Superior temporal gyrus (tissue), 1 donor: ENCODE results near the gene NDUFB1.

ENCODE experiments used
- DNase-seq: peaks from one replicate; pipeline ENCODE4 v3.0.0-alpha.2; 2016; ENCODE audit errors: extremely low spot score

NDUFB1 gene

DNA sequence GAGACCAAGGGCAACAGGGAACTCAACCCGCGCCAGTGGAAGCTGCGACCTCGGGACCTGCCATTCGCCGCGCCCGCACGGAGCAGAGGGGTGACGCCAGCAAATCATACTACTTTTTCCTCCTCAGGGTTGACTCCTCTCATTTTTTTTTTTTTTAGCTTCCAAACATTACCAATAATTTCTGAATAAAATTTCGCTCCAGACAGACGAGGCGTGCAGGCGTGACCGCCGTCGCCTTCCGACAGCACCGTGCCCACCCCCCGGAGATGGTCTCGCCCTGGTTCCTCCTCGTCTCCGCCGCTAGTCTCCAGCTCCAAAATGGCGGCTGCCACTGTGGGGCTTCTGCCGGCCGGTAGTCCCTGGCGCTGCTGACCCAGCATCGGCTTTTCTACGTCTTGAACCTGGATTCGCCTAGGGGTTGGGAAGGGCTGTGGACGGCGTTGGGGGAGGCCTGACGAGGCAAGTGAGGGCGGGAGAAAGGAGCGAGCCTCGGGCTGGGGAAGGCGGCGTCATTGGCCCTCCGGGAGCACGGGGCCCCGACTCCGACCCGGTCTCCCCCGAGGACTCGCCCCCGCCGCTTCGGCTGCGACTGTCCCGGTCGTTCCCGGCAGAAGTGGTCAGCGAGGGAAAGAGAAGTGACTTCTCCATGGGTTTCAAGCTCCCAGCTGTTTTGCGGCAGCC, at the start of gene NDUFB1, which contains the start of gene CPSF2:
NDUFB1 (minus strand) TSS at position 37 of the 681 bp plus-strand sequence. CDS start 4,069 bp downstream, outside the sequence.
CPSF2 (plus strand) TSS at position 300 of the 681 bp plus-strand sequence. CDS start 9,016 bp downstream, outside the sequence.
- DNase-seq: peak; percentile 92

- no peak for DNase-seq
Observed at GRCh38 chr14:92164958-92165357, 43.5 kb upstream of the NDUFB1 start.

DNA sequence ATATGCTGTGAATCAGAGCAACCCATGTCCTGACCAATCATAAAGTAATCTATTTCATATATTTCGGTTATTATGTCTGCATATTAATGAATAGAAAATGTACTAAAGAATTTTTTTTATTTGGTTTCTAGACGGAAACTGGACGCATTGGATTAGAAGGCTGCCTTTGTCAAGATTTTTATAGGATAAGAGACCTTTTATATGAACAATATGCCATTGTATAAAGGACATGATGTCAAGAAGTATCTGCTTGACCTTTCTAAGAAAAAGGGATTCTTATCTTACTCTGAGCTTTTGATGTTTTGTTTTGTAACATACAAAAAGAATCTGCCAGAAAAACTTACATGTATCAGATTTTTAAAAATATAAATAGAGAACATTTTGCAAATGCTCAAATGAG, 40.0 kb upstream of the NDUFB1 start:
- DNase-seq: no peak

- DNase-seq: no peak
Observed at GRCh38 chr14:92160619-92161018, 39.1 kb upstream of the NDUFB1 start.

DNA sequence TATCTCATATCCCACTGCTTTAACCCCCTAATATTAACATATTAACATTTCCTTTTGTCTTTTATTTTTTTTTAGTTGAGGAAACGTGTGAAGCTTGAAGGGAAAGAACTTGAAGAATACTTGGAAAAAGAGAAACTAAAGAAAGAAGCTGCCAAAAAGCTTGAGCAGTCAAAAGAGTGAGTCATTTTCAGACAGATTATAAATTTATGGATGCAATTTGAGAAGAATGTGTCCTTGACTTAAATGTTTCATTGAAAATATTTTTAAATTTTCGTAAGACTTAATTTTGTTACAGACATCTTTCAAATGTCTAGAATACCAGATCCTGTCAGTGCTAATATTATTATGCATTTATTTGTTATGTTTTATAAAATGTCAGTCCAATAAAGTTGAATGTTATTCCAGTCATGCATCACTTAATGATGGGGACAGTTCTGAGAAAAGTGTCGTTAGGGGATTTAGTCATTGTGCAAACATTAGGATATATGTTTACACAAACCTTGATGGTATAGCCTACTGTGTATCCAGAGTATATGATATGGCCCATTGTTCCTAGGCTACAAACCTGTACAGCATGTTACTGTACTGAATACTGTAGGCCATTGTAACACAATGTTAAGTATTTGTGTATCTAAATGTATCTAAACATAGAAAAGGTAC, 32.9 kb upstream of the NDUFB1 start:
- DNase-seq: no peak

DNA sequence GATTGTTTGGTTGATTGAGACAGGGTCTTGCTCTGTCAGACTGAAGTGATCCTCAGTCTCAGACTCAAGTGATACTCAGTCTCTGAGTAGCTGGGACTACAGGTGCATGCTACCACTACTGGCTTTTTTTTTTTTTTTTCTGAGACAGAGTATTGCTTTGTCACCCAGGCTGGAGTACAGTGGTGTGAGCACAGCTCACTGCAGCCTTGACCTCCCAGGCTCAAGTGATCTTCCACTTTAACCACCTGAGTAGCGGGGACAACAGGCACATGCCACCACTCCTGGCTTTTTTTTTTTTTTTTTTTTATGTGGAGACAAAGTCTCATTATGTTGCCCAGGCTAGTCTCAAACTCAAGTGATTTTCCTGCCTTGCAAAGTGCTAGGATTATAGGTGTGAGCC, 32.1 kb upstream of the NDUFB1 start:
- no peak for DNase-seq

DNA sequence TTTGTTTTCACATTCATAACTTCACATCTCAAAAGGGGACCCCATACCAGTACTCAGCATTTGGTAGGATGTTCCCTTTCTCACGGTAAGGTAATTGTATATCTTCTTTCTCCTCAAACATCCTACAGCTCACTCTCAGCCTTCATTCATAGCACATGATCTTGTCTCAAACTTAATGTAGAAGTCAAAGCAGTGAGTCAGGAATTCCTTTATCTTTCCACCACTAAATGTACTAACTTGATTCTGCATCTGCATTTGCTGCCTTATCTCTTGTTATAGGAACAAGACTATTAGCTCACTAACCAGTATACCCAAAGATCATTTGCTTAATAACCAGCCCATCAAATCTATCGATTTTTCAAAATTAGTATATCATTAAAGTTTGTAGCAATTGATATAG, 23.2 kb upstream of the NDUFB1 start:
- DNase-seq: no peak

DNA sequence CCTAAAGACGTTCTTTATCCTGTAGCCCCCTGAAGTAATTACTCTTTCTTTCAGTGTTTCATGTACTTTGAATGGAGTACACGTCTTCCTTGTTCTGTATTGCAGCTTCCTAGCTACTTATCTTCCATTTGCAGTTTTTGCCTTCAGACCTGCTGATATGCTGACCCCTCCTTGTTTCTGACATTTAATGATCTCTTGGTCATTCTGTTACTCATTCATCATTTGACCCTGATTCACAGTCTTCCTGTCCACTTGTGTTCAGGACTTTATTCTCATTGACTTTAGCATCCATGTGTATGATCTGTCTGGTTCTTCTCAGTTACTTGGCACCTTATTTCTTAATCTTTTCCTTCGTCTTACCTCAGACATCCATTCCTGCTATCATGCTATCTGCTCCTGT, 22.5 kb upstream of the NDUFB1 start:
- DNase-seq: no peak

GRCh38 chr14:92143309-92143708, 21.8 kb upstream of the NDUFB1 start:
- DNase-seq: no peak

GRCh38 chr14:92135269-92135668, 13.8 kb upstream of the NDUFB1 start:
- peak; percentile 68 for DNase-seq

- no peak for DNase-seq
Observed at GRCh38 chr14:92134456-92134855, 12.9 kb upstream of the NDUFB1 start.

DNA sequence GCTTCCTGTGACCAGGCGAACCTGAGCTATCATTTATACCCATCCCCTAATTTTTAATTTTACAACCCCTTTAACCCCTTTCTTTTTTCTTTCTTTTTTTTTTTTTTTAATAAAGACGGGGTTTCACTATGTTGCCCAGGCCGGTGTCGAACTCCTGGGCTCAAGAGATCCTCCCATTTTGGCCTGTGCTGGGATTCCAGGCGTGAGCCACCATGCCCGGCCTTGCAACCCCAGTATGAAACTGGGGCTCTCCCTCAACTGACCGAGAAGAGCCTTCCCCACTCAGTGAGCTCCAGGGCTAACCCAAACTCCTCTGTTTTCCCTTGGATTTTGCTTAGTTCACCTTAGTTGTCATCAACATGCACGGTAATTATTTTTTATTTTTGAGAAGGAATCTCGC, 1.3 kb upstream of the NDUFB1 start:
- DNase-seq: no peak

GRCh38 chr14:92122351-92122677, 808 bp upstream of the NDUFB1 start:
- DNase-seq: peak; percentile 57

DNA sequence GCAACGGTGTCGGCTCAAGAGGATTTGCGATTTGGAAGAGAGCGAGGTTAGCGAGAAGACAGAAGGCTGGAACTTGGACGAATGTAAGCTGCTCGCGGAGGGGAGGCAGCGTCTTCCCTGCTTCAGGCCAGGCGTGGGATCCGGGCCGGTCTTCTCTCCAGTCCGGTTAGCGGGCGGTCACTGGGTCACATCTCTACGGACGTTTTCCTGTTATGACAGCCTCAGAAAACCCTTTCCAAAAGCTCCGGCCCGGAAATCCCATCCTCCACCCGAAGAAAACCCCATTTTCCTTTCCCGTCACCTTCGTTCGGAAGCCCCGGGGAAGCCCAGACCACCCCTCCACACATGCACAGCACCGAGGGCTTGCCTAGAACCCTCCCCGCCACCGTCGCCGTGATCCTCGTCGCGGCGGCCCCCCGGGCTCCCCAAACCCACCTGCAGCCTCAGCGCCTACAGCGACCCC, 268 bp downstream of the NDUFB1 start:
- DNase-seq: peak; percentile 56

- DNase-seq: no peak
Observed at GRCh38 chr14:92109490-92109889, 12.0 kb downstream of the NDUFB1 start.

- DNase-seq: no peak
Observed at GRCh38 chr14:92108345-92109254, 12.9 kb downstream of the NDUFB1 start.

DNA sequence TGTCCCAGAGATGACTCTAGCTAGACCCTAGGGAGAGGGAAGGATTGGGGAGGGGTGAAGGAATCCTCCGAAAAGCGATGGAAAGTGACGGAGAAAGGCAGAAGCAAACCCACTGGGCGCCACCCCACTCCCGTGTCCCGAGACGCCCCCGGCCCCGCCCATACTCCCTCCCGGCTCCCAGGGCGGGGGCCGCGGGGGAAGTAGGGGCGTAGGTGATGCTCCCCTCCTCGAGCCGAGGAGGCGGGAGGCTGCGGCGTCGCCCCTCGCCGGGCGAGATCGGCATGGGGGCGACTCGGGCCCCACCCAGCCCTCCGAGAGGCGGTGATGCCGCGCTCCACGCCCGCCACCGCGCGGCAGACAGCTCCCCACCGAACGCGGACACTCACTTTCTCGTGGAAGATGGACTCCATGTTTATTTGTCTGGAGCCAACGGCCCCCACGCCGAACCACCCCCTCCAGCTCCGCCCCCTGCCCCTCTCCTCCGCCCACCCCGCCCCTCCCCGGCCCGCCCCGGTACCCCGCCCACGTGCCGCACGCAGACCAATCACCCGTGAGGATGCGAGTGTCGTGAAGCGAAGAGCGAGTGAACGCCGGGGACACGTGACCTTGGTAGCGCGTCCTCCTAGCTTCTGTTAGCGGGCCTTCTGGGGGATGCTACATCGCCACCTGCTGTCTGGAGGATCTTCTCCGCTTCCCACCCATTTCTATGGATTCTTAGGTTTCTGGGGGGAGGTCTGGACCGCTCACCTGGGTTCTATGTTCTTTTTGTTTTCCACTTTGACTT, 15.2 kb downstream of the NDUFB1 start, which contains the start of gene ATXN3:
ATXN3 (minus strand) TSS at position 440 of the 784 bp plus-strand sequence; CDS start at position 410, 30 bp downstream.
- DNase-seq: peak; percentile 98

GRCh38 chr14:92105893-92106142, 15.7 kb downstream of the NDUFB1 start:
- DNase-seq: no peak

- no peak for DNase-seq
Observed at GRCh38 chr14:92105073-92105892, 16.2 kb downstream of the NDUFB1 start.

GRCh38 chr14:92103363-92103989, 18.0 kb downstream of the NDUFB1 start:
- DNase-seq: no peak
